ENCODE measurements around the gene FBXO7. TPM values are rescaled to one million over a fixed set of nuclear protein-coding genes. Genes with fewer than 3 reads are reported as not detected.
A peak's percentile ranks its signal among the peaks of the same experiment; 100 is the strongest.

FBXO7 gene
- total and polyA plus RNA-seq, 9 of the 15 experiments (the other 6 are each of a cell fraction or from before 2014, with no cell fraction given), result 34.0 to 162 (median 85.2) TPM

DNA sequence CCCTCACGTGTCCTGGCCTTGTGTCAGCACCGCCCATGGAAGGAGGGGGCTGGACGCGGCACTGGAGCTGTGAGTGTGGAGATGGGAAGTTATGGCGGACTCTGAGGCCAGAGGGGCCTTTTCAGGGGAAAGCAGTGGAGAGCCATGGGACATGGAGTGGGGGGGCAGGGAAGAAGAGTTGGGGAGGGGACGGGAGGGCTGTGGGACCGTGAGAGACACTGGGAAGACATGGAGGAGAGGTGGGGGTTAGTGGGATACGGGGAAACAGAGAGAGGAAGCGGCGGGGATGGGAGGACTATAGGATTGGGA lies 58.2 kb downstream of the FBXO7 start (continued):
- TF ChIP-seq U2AF2 (optimal IDR thresholded peaks at IDR 0.05; ENCODE audit: low read depth, low read length) (no peak), ZNF134 (CRISPR knock-in tag; conservative IDR thresholded peaks at IDR 0.05) (no peak), ZZZ3 (IDR thresholded peaks at IDR 0.05) (no peak), USF2 (CRISPR knock-in tag; IDR thresholded peaks at IDR 0.05) (no peak), PYGO2 (tag; IDR thresholded peaks at IDR 0.05) (no peak), YY1 (IDR thresholded peaks at IDR 0.05; ENCODE audit: borderline replicate concordance in 1 of 3, control insufficient read depth in 1 of 3, extremely low read depth in 1 of 3, insufficient read depth in 3 of 3, insufficient read length in 1 of 3, insufficient replicate concordance in 2 of 3, low read depth in 1 of 3, low read length in 2 of 3) (peak in 1 of 3 experiments; percentile 41), ZNF449 (CRISPR knock-in tag; IDR thresholded peaks at IDR 0.05) (no peak), SMARCA4 (IDR thresholded peaks at IDR 0.05) (no peak), JUND (IDR thresholded peaks at IDR 0.05; ENCODE audit: borderline replicate concordance, low read depth, low read length) (no peak), JUND (tag; IDR thresholded peaks at IDR 0.05; ENCODE audit: borderline replicate concordance, low read depth, low read length) (0 out of 3 replicates have a peak, but pooled peaks have one; percentile 6), MYC (IDR thresholded peaks at IDR 0.05; ENCODE audit: low read depth, low read length) (no peak), MYC (CRISPR knock-in tag; IDR thresholded peaks at IDR 0.05; ENCODE audit: borderline replicate concordance, low read depth) (peak; percentile 22; the same call in 1 of the 2 replicates)
